B cell (primary cell): ENCODE data around the gene DCDC1. TPM values are rescaled to one million over a fixed set of nuclear protein-coding genes. Genes with fewer than 3 reads are reported as not detected.

Experiments
- ATAC-seq: fragments of 200-7000 bp; cut with Tn5 transposase; one replicate; pipeline ENCODE4 v1.10.0; 2021; ENCODE audit warnings: low read depth, mild to moderate bottlenecking, moderate number of reproducible peaks, moderate library complexity
- CTCF ChIA-PET: fragments of 350-600 bp; sonication (Branson Sonifier 250); formaldehyde crosslinking; loops from one replicate; lab custom pipeline; 2021; ENCODE audit warnings: antibody characterized with exemption, inconsistent platforms; lab: Charles Lee
- POLR2A ChIA-PET: fragments of 350-600 bp; sonication (Branson Sonifier 250); formaldehyde crosslinking; loops from one replicate; lab custom pipeline; 2021; ENCODE audit warnings: antibody characterized with exemption; lab: Charles Lee
- DNase-seq: peaks from one replicate; pipeline ENCODE4 v3.0.0; 2013
- H2AFZ ChIP-seq: 2 replicates; pipeline ENCODE4 v1.6.1; 2012; ENCODE audit warnings: mild to moderate bottlenecking, low read depth, low read length; ENCODE audit not compliant: insufficient read depth, poor library complexity, severe bottlenecking
- H3K27ac ChIP-seq, 2 donors: 1 replicate in 1 of 2; 2 replicates in 1 of 2; pipeline ENCODE4 v1.5.1; 2012 to 2013; ENCODE audit warnings: low read length in 2 of 2, mild to moderate bottlenecking in 2 of 2, moderate library complexity in 1 of 2
- H3K27me3 ChIP-seq, 4 experiments: fragments of 200-600 bp in 1 of 4; sonication (generic) in 1 of 4; replicated peaks in 1 of 4; 1 replicate in 2 of 4; 2 replicates in 2 of 4; pipeline versions ENCODE4 v1.6.1 to v1.7.0; 2013 to 2016; ENCODE audit warnings: low read length in 3 of 4, mild to moderate bottlenecking in 2 of 4, mixed read lengths in 1 of 4, moderate library complexity in 1 of 4; ENCODE audit not compliant: insufficient read depth in 4 of 4, control insufficient read depth in 3 of 4; ENCODE audit errors: control extremely low read depth in 1 of 4
- H3K36me3 ChIP-seq, 2 experiments: replicated peaks in 1 of 2; 1 replicate in 1 of 2; 2 replicates in 1 of 2; pipeline versions ENCODE4 v1.6.1 to v1.7.1; 2013; ENCODE audit warnings: low read length in 1 of 2; ENCODE audit not compliant: insufficient read depth in 2 of 2, control insufficient read depth in 1 of 2; ENCODE audit errors: control extremely low read depth in 1 of 2, extremely low read depth in 1 of 2
- H3K4me1 ChIP-seq, 2 donors: fragments of 200-600 bp in 1 of 2; sonication (generic) in 1 of 2; 1 replicate in 1 of 2; 2 replicates in 1 of 2; pipeline versions ENCODE4 v1.5.1 to v1.6.1; 2013 to 2017; ENCODE audit warnings: low read length in 2 of 2; ENCODE audit not compliant: control insufficient read depth in 2 of 2, insufficient read depth in 2 of 2
- H3K4me2 ChIP-seq: replicated peaks from 2 replicates; pipeline ENCODE3; 2012; ENCODE audit warnings: mild to moderate bottlenecking, low read depth, low read length; ENCODE audit not compliant: poor library complexity, severe bottlenecking
- H3K4me3 ChIP-seq, 5 experiments: fragments of 200-600 bp in 1 of 5; sonication (generic) in 1 of 5; 1 replicate in 3 of 5; 2 replicates in 2 of 5; pipeline versions ENCODE4 v1.5.1 to v1.7.0; 2011 to 2016; ENCODE audit warnings: low read length in 4 of 5, mild to moderate bottlenecking in 4 of 5, low read depth in 2 of 5, control low read depth in 1 of 5, moderate library complexity in 1 of 5; ENCODE audit not compliant: insufficient read depth in 1 of 5; ENCODE audit errors: control extremely low read depth in 1 of 5, extremely low read depth in 1 of 5
- H3K79me2 ChIP-seq: fragments of 200-600 bp; sonication (generic); one replicate; pipeline ENCODE4 v1.6.0; 2016; ENCODE audit warnings: low read length; ENCODE audit not compliant: control insufficient read depth, insufficient read depth
- H3K9ac ChIP-seq: fragments of 200-600 bp; sonication (generic); 2 replicates; pipeline ENCODE4 v1.6.1; 2017; ENCODE audit warnings: mild to moderate bottlenecking, low read length, moderate library complexity
- H3K9me3 ChIP-seq, 3 donors: one replicate each; pipeline versions ENCODE4 v1.6.1 to v1.7.1; 2013; ENCODE audit warnings: low read length in 2 of 3; ENCODE audit not compliant: control insufficient read depth in 2 of 3, insufficient read depth in 1 of 3; ENCODE audit errors: control extremely low read depth in 1 of 3
- H4K20me1 ChIP-seq: 2 replicates; pipeline ENCODE4 v1.6.0; 2012; ENCODE audit warnings: mild to moderate bottlenecking, low read length; ENCODE audit not compliant: insufficient read depth, control insufficient read depth, poor library complexity, severe bottlenecking
- H3K27ac Mint-ChIP-seq: one replicate; pipeline ENCODE4 v1.8.0; 2021; ENCODE audit warnings: mixed read lengths
- H3K27me3 Mint-ChIP-seq: one replicate; pipeline ENCODE4 v1.8.0; 2021; ENCODE audit warnings: mixed read lengths
- H3K4me1 Mint-ChIP-seq: one replicate; pipeline ENCODE4 v1.8.0; 2021; ENCODE audit warnings: mixed read lengths
- H3K4me3 Mint-ChIP-seq: one replicate; pipeline ENCODE4 v1.8.0; 2021; ENCODE audit warnings: mixed read lengths
- H3K9me3 Mint-ChIP-seq: one replicate; pipeline ENCODE4 v1.8.0; 2022; ENCODE audit warnings: mixed read lengths; ENCODE audit not compliant: insufficient read depth
- CTCF ChIP-seq: fragments of 200-600 bp; IDR thresholded peaks from one replicate; pipeline ENCODE4 v1.8.0; 2022; ENCODE audit warnings: antibody characterized with exemption, mild to moderate bottlenecking
- EZH2 ChIP-seq: IDR thresholded peaks from 2 replicates; pipeline ENCODE4 v1.6.1; 2012; ENCODE audit warnings: borderline replicate concordance, low read depth, mild to moderate bottlenecking, moderate library complexity, low read length; ENCODE audit not compliant: insufficient read depth, poor library complexity, severe bottlenecking
- WGBS: methylation state at CpG from one replicate; pipeline ENCODE4 v1.1.5; 2013; ENCODE audit warnings: missing lambda C conversion rate; ENCODE audit not compliant: insufficient coverage; 5-methylcytosine and 5-hydroxymethylcytosine counted together
- intact Hi-C: fragments of 100-400 bp; cut with micrococcal nuclease; formaldehyde crosslinking; loops from one replicate; pipeline ENCODE4 v1.10.0; 2022
- polyA plus RNA-seq: library from polyadenylated mRNA; depleted of rRNA; stranded (reverse); fragments of >200 nt; gene quantifications from 2 replicates; pipeline ENCODE4 v1.2.3, GENCODE V29; 2012
- total RNA-seq, 2 donors: library from RNA; stranded (reverse); fragments of 120-200 nt in 1 of 2; gene quantifications; 1 replicate in 1 of 2; 2 replicates in 1 of 2; pipeline versions ENCODE4 v1.2.3 to v1.2.4, GENCODE V29; 2013 to 2022

DCDC1 gene
- total and polyA plus RNA-seq, 2 donors (not counting 1 experiment from before 2014, with no cell fraction given) = not detected

GRCh38 chr11:30818721-30819120 is 550.8 kb downstream of the DCDC1 start:
- 85% methylated on average over 2 of the region's 2 CpGs for WGBS
- H2AFZ ChIP-seq = no peak overlapping the region
- no peak overlapping the region for H3K4me3 Mint-ChIP-seq
- ChIA-PET CTCF (no interaction called here), POLR2A (no interaction called here)
- no peaks in the 10 kb centered on the region for H3K36me3 ChIP-seq
- no peaks in the 10 kb centered on the region for H3K27me3 ChIP-seq
- no peaks in the 10 kb centered on the region for H3K4me1 ChIP-seq
- peaks cover 2% of the 10 kb centered on the region for H3K9me3 Mint-ChIP-seq
- H3K9ac ChIP-seq = no peak overlapping the region
- no peak overlapping the region for H3K4me3 ChIP-seq
- H3K9me3 ChIP-seq = no peaks in the 10 kb centered on the region
- TF ChIP-seq EZH2 (no peak), CTCF (no peak)
- no peak overlapping the region for H3K4me2 ChIP-seq
- no peak for ATAC-seq
- H4K20me1 ChIP-seq = no peaks in the 10 kb centered on the region
- intact Hi-C loops = no loop called here
- no peak overlapping the region for H3K27ac Mint-ChIP-seq
- no peaks in the 10 kb centered on the region for H3K27me3 Mint-ChIP-seq
- no peaks in the 10 kb centered on the region for H3K79me2 ChIP-seq
- no peaks in the 10 kb centered on the region for H3K4me1 Mint-ChIP-seq
- no peak for DNase-seq
- H3K27ac ChIP-seq = no peak overlapping the region

GRCh38 chr11:30816959-30817880 is 552.3 kb downstream of the DCDC1 start:
- Histone ChIP-seq H3K9ac (no peak overlapping the region), H2AFZ (no peak overlapping the region), H3K27me3 (no peaks in the 10 kb centered on the region), H3K9me3 (no peaks in the 10 kb centered on the region), H3K4me1 (no peaks in the 10 kb centered on the region), H3K4me3 (no peak overlapping the region), H3K36me3 (no peaks in the 10 kb centered on the region), H3K27ac (no peak overlapping the region), H3K4me2 (no peak overlapping the region), H4K20me1 (no peaks in the 10 kb centered on the region), H3K79me2 (no peaks in the 10 kb centered on the region)
- Mint-ChIP-seq H3K9me3 (peaks cover 2% of the 10 kb centered on the region), H3K27ac (no peak overlapping the region), H3K4me3 (no peak overlapping the region), H3K27me3 (no peaks in the 10 kb centered on the region), H3K4me1 (no peaks in the 10 kb centered on the region)
- TF ChIP-seq CTCF (no peak), EZH2 (no peak)
- ChIA-PET POLR2A (no interaction called here), CTCF (interaction anchor here (0.6 kb wide), 1 partner anchor 11 kb away, joined by 3 read pairs; no protein-coding TSS in a partner anchor)
- intact Hi-C loops = no loop called here
- WGBS = no CpG with 5 or more reads among the region's 4 CpGs
- DNase-seq = no peak
- no peak for ATAC-seq
